ENCODE measurements around the gene NUDT16L1. TPM values are rescaled to one million over a fixed set of nuclear protein-coding genes. Genes with fewer than 3 reads are reported as not detected.

NUDT16L1 gene
- total RNA-seq, 1 experiment from 2014 or later: 33.8 TPM

GRCh38 chr16:4743226-4743878, 50.0 kb downstream of the NUDT16L1 start:
- no TSS peak for BruUV-seq (replicated peaks)
- H3K4me3 ChIP-seq (ENCODE audit: low read depth, low read length, poor library complexity, severe bottlenecking): no peak overlapping the region

GRCh38 chr16:4744555-4745273, 51.4 kb downstream of the NUDT16L1 start:
- no TSS peak for BruUV-seq (replicated peaks)
- Histone ChIP-seq H3K4me3 (ENCODE audit: low read depth, low read length, poor library complexity, severe bottlenecking) (no peak overlapping the region), H3K4me1 (ENCODE audit: insufficient read depth, low read length, poor library complexity, severe bottlenecking) (no peaks in the 10 kb centered on the region), H3K36me3 (ENCODE audit: insufficient read depth, low read length, poor library complexity, severe bottlenecking) (no peaks in the 10 kb centered on the region), H3K27ac (ENCODE audit: low read depth, low read length, poor library complexity, severe bottlenecking) (no peak overlapping the region), H3K9me3 (ENCODE audit: low read depth, low read length, poor library complexity, severe bottlenecking) (no peaks in the 10 kb centered on the region), H3K27me3 (replicated peaks; ENCODE audit: insufficient read depth, low read depth, low read length, poor library complexity) (no peaks in the 10 kb centered on the region)
- ChIA-PET CTCF (no interaction called here), POLR2A (ENCODE audit: low non-redundant PET) (no interaction called here)
- no peak for DNase-seq (ENCODE audit: low spot score)
- TF ChIP-seq EZH2 (IDR thresholded peaks at IDR 0.05; ENCODE audit: borderline replicate concordance, low read depth, low read length, poor library complexity, severe bottlenecking) (no peak), CTCF (conservative IDR thresholded peaks at IDR 0.05; ENCODE audit: low read depth, low read length) (no peak)
- intact Hi-C loops (cut with micrococcal nuclease; ENCODE audit: unreplicated experiment): no loop called here

More at GRCh38 chr16:4743226-4743878, 50.0 kb downstream of the NUDT16L1 start:
- H3K27ac ChIP-seq (ENCODE audit: low read depth, low read length, poor library complexity, severe bottlenecking): no peak overlapping the region
- H3K27me3 ChIP-seq (replicated peaks; ENCODE audit: insufficient read depth, low read depth, low read length, poor library complexity): no peaks in the 10 kb centered on the region
- H3K9me3 ChIP-seq (ENCODE audit: low read depth, low read length, poor library complexity, severe bottlenecking): no peaks in the 10 kb centered on the region
- CTCF ChIA-PET: no interaction called here
- intact Hi-C loops (cut with micrococcal nuclease; ENCODE audit: unreplicated experiment): no loop called here
- POLR2A ChIA-PET (ENCODE audit: low non-redundant PET): no interaction called here
- no peaks in the 10 kb centered on the region for H3K36me3 ChIP-seq (ENCODE audit: insufficient read depth, low read length, poor library complexity, severe bottlenecking)
- no peaks in the 10 kb centered on the region for H3K4me1 ChIP-seq (ENCODE audit: insufficient read depth, low read length, poor library complexity, severe bottlenecking)
- no peak for DNase-seq (ENCODE audit: low spot score)
- TF ChIP-seq EZH2 (IDR thresholded peaks at IDR 0.05; ENCODE audit: borderline replicate concordance, low read depth, low read length, poor library complexity, severe bottlenecking) (no peak), CTCF (conservative IDR thresholded peaks at IDR 0.05; ENCODE audit: low read depth, low read length) (no peak)

- Histone ChIP-seq H3K9me3 (ENCODE audit: low read depth, low read length, poor library complexity, severe bottlenecking) (no peaks in the 10 kb centered on the region), H3K27ac (ENCODE audit: low read depth, low read length, poor library complexity, severe bottlenecking) (no peak overlapping the region), H3K4me1 (ENCODE audit: insufficient read depth, low read length, poor library complexity, severe bottlenecking) (no peaks in the 10 kb centered on the region), H3K4me3 (ENCODE audit: low read depth, low read length, poor library complexity, severe bottlenecking) (no peak overlapping the region), H3K27me3 (replicated peaks; ENCODE audit: insufficient read depth, low read depth, low read length, poor library complexity) (no peaks in the 10 kb centered on the region), H3K36me3 (ENCODE audit: insufficient read depth, low read length, poor library complexity, severe bottlenecking) (no peaks in the 10 kb centered on the region)
- no TSS peak for BruUV-seq (replicated peaks)
- intact Hi-C loops (cut with micrococcal nuclease; ENCODE audit: unreplicated experiment): no loop called here
- TF ChIP-seq EZH2 (IDR thresholded peaks at IDR 0.05; ENCODE audit: borderline replicate concordance, low read depth, low read length, poor library complexity, severe bottlenecking) (no peak), CTCF (conservative IDR thresholded peaks at IDR 0.05; ENCODE audit: low read depth, low read length) (no peak)
- no peak for DNase-seq (ENCODE audit: low spot score)
- POLR2A ChIA-PET (ENCODE audit: low non-redundant PET): no interaction called here
- CTCF ChIA-PET: no interaction called here
These were observed 51.9 kb downstream of the NUDT16L1 start for GRCh38 chr16:4745274-4745569.

Small RNAs within 50 kb of the gene (microRNA-seq; reads per million reads assigned to microRNA genes)
- 1.6 reads per million for gene MIR6769A

Other genes with a start within 250 kb of the NUDT16L1 start
- gene NMRAL1, start 218.9 kb upstream of the NUDT16L1 start, total RNA-seq (2021): 85.8 and 98.8 TPM in 2 replicates
- 59.4 and 63.0 TPM in 2 replicates for gene HMOX2, start 217.2 kb upstream of the NUDT16L1 start, total RNA-seq (2021)
- gene CDIP1, start 154.8 kb upstream of the NUDT16L1 start, total RNA-seq (2021): 12.8 and 14.4 TPM in 2 replicates
- gene C16orf96, start 137.2 kb upstream of the NUDT16L1 start, total RNA-seq (2021): not detected in 2 replicates
- 36.3 and 36.5 TPM in 2 replicates for gene UBALD1, start 78.7 kb upstream of the NUDT16L1 start, total RNA-seq (2021)
- 54.6 and 61.4 TPM in 2 replicates for gene MGRN1, start 68.7 kb upstream of the NUDT16L1 start, total RNA-seq (2021)
- 26.9 and 30.3 TPM in 2 replicates for gene ANKS3, start 40.7 kb downstream of the NUDT16L1 start, total RNA-seq (2021)
- gene DNAAF8, start 41.0 kb downstream of the NUDT16L1 start, total RNA-seq (2021): 0.15 and 0.72 TPM in 2 replicates
- 16.8 and 19.1 TPM in 2 replicates for gene ZNF500, start 73.6 kb downstream of the NUDT16L1 start, total RNA-seq (2021)
- gene SEPTIN12, start 94.8 kb downstream of the NUDT16L1 start, total RNA-seq (2021): not detected in 2 replicates
- gene SMIM22, start 101.8 kb downstream of the NUDT16L1 start, total RNA-seq (2021): not detected in 2 replicates
- 2.9 and 3.3 TPM in 2 replicates for gene ROGDI, start 109.1 kb downstream of the NUDT16L1 start, total RNA-seq (2021)
- gene GLYR1, start 153.7 kb downstream of the NUDT16L1 start, total RNA-seq (2021): 121 and 128 TPM in 2 replicates
- gene UBN1, start 153.9 kb downstream of the NUDT16L1 start, total RNA-seq (2021): 45.6 and 51.0 TPM in 2 replicates
- gene PPL, start 243.6 kb downstream of the NUDT16L1 start, total RNA-seq (2021): 0.04 and 0.42 TPM in 2 replicates